Colonic mucosa (tissue), 4 donors: ENCODE measurements around the gene HOXD10. TPM values are rescaled to one million over a fixed set of nuclear protein-coding genes. Genes with fewer than 3 reads are reported as not detected.

Experiments used
- DNase-seq: peaks from one replicate; pipeline ENCODE4 v3.0.0-alpha.2; 2020
- H3K27ac ChIP-seq: fragments of 200-600 bp; one replicate; pipeline ENCODE4 v1.8.0; 2021
- H3K27me3 ChIP-seq: fragments of 200-600 bp; one replicate; pipeline ENCODE4 v1.8.0; 2021
- H3K36me3 ChIP-seq: fragments of 200-600 bp; one replicate; pipeline ENCODE4 v1.8.0; 2021
- H3K4me1 ChIP-seq: fragments of 200-600 bp; one replicate; pipeline ENCODE4 v1.8.0; 2021; ENCODE audit warnings: mild to moderate bottlenecking
- H3K4me3 ChIP-seq: fragments of 200-600 bp; one replicate; pipeline ENCODE4 v1.8.0; 2021
- H3K9ac ChIP-seq, 2 donors: one replicate each; pipeline ENCODE4 v1.7.0; 2013; ENCODE audit warnings: control low read depth in 2 of 2, low read depth in 2 of 2, low read length in 2 of 2
- H3K9me3 ChIP-seq: fragments of 200-600 bp; one replicate; pipeline ENCODE4 v1.8.0; 2021
- intact Hi-C: fragments of 100-400 bp; cut with DNase I; formaldehyde crosslinking; loops from one replicate; pipeline ENCODE4 v1.14.1; 2022
- total RNA-seq, 2 donors: library from RNA; stranded (reverse); fragmentation: NEBNext Ultra II Directional in 1 of 2; extraction: Animal tissue kit (Norgen Biotek cat#: 25700) in 1 of 2; gene quantifications; one replicate each; pipeline ENCODE4 v1.2.1, GENCODE V29; 2021
- TF ChIP-seq, protein P1 (sequence below): fragments of 200-600 bp; IDR thresholded peaks from one replicate; pipeline ENCODE4 v1.8.0; 2022; ENCODE audit warnings: antibody characterized with exemption, mild to moderate bottlenecking
- donor health status: healthy.
- donor health status: DM: no; HTN: no; CAD: no.
- donor health status: DM: no; HTN: no; CAD: no.

HOXD10 gene
- total RNA-seq, 2 donors from 2014 or later = 0.32 to 1.9 TPM

DNA sequence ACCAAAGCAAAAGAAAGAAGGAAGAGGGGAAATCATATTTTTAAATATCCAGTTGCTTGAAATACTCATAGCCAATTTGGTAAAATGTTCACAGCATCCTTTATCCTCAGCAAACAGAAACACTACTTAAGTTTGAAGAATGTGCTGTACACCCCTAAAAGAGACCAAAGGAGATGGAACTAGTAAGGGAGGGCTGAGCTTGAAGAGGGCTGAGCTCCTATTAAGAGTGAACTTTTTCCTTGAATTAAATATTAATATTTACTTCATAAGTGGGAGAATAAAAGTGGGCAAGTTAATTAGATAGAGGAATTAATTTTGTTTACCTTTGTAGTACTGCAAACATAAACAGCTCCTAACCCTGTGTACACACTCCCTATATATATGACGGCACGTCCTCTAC, 39.8 kb upstream of the HOXD10 start:
- intact Hi-C loops = no loop called here
- H3K36me3 ChIP-seq = no peaks in the 10 kb centered on the region
- H3K9me3 ChIP-seq = no peaks in the 10 kb centered on the region
- H3K9ac ChIP-seq = no peak overlapping the region
- no peak overlapping the region for H3K4me3 ChIP-seq
- TF ChIP-seq, protein P1, sequence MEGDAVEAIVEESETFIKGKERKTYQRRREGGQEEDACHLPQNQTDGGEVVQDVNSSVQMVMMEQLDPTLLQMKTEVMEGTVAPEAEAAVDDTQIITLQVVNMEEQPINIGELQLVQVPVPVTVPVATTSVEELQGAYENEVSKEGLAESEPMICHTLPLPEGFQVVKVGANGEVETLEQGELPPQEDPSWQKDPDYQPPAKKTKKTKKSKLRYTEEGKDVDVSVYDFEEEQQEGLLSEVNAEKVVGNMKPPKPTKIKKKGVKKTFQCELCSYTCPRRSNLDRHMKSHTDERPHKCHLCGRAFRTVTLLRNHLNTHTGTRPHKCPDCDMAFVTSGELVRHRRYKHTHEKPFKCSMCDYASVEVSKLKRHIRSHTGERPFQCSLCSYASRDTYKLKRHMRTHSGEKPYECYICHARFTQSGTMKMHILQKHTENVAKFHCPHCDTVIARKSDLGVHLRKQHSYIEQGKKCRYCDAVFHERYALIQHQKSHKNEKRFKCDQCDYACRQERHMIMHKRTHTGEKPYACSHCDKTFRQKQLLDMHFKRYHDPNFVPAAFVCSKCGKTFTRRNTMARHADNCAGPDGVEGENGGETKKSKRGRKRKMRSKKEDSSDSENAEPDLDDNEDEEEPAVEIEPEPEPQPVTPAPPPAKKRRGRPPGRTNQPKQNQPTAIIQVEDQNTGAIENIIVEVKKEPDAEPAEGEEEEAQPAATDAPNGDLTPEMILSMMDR = no peak
- H3K4me1 ChIP-seq = no peaks in the 10 kb centered on the region
- no peak overlapping the region for H3K27ac ChIP-seq
- DNase-seq = no peak
- peaks cover 91% of the 10 kb centered on the region for H3K27me3 ChIP-seq

GRCh38 chr2:176078541-176079284, 37.9 kb upstream of the HOXD10 start:
- Histone ChIP-seq H3K27ac (no peak overlapping the region), H3K9me3 (no peaks in the 10 kb centered on the region), H3K4me3 (no peak overlapping the region), H3K36me3 (no peaks in the 10 kb centered on the region), H3K27me3 (peaks cover 93% of the 10 kb centered on the region), H3K9ac (no peak overlapping the region), H3K4me1 (no peaks in the 10 kb centered on the region)
- DNase-seq = no peak
- TF ChIP-seq, protein P1 = no peak
- intact Hi-C loops = no loop called here

DNA sequence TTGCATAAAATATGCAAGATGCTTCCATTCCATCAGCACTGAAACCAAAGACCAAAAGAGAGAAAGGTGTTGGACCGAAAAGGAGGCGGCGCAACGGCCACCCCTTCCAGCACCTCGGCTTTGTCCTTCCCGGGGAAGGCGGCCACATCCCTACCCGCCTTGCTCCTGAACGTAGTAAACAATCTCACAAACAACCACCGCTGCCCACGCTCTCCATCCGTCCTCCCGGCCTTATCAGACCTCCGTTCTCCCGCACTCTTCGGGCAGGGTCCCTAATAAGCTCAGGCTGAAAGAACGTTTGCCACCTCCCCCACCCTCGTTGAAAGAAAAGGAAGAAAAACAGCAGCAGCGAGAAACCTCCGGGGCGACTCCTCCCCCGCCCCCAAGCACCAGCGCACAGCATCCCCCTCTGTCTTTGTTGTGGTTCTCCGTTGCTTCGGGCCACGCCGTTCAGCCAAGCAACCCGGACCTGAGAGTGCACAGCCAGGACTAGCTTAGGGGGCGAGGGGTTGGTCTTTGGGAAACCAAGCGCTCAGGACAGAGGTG, 37.2 kb upstream of the HOXD10 start:
- Histone ChIP-seq H3K9ac (no peak overlapping the region), H3K4me1 (no peaks in the 10 kb centered on the region), H3K27ac (no peak overlapping the region), H3K36me3 (no peaks in the 10 kb centered on the region), H3K9me3 (no peaks in the 10 kb centered on the region), H3K27me3 (peaks cover 95% of the 10 kb centered on the region), H3K4me3 (peak overlapping the region; percentile 25)
- TF ChIP-seq, protein P1 = no peak
- intact Hi-C loops = no loop called here
- no peak for DNase-seq

GRCh38 chr2:176079831-176080539, 36.6 kb upstream of the HOXD10 start:
- TF ChIP-seq, protein P1 = peak; percentile 73
- H3K9me3 ChIP-seq = no peaks in the 10 kb centered on the region
- intact Hi-C loops = no loop called here
- peak overlapping the region; percentile 25 for H3K4me3 ChIP-seq
- H3K27ac ChIP-seq = no peak overlapping the region
- no peak overlapping the region for H3K9ac ChIP-seq
- no peaks in the 10 kb centered on the region for H3K36me3 ChIP-seq
- H3K27me3 ChIP-seq = peaks cover 95% of the 10 kb centered on the region
- DNase-seq = no peak
- H3K4me1 ChIP-seq = peaks cover 3% of the 10 kb centered on the region

DNA sequence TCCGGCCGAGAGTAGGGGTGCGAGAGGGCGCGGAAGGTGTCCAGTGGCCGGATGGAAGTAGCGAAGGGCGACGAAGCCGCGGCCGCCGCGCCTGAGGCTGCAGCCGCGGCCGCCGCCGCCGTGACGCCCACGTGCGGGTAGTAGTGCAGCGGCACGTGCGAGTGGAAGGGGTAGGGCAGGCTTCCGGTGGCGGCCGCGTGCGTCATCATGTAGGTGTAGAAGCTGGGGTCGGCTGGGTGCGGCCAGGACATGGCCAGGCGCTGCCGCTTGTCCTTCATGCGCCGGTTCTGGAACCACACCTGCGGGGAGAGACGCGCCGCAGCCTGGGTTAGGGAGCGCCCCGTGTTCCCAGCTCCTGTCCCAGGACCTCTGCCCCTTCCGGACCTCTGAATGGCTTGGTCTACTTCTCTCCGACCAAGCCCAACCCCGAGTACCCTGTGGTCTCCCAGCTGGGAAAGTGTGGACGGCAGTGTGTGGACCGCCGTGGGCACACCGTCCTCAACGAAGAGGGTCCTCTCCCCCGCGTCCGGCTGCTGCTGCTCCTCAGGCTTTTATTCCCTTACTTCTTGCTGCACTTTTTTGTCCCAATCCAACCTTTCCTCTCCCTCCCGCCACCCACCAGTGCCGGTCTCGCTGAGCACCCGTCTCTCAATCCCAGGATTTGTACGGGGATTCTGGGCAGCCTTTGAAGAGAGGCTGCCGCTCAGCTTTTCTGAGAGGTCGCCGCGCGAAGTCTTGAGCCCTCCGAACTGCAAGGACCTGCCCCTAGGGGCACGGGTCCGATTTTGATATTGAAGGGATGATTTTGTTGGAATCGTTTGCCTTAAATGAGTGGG, 35.8 kb upstream of the HOXD10 start:
- peak overlapping the region; percentile 9 for H3K4me3 ChIP-seq
- intact Hi-C loops = no loop called here
- TF ChIP-seq, protein P1 = no peak

More for the DNA sequence above, 35.8 kb upstream of the HOXD10 start:
- Histone ChIP-seq H3K4me1 (peaks cover 7% of the 10 kb centered on the region), H3K36me3 (no peaks in the 10 kb centered on the region), H3K27me3 (peaks cover 95% of the 10 kb centered on the region), H3K9me3 (no peaks in the 10 kb centered on the region), H3K27ac (no peak overlapping the region), H3K9ac (no peak overlapping the region)
- no peak for DNase-seq
